ENCODE results near the gene FGF14.

The FGF14 gene

DNA sequence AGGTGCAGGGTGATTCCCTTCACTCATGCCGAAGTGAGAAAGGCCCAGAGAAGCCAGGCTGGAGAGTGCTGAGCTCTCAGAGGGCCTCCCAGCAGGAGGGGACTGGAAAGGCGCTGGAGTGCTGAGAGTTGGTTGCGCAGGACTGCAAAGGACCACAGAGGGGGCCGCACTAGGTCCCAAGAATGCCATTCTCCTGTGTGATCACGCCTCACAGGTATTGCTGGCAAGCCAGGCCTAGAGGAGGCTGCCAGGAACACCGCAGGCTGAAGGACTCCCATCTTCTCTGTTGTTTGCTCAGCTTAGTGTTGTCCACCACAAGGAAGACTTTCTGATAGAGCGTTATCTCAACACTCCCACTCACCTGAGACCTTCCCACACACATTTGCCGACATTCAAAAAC is 165.0 kb downstream of the FGF14 start:
- H3K27ac ChIP-seq, result no peak overlapping the region
- no peaks in the 10 kb centered on the region for H3K9me3 ChIP-seq
- H4K20me1 ChIP-seq, result no peaks in the 10 kb centered on the region
- no peaks in the 10 kb centered on the region for H3K4me1 ChIP-seq
- H3K4me3 ChIP-seq, result no peak overlapping the region
- no peaks in the 10 kb centered on the region for H3K36me3 ChIP-seq
- H3K9ac ChIP-seq, result no peak overlapping the region
- no peak for TF ChIP-seq Cebpa-rat (IDR thresholded peaks at IDR 0.05)
- no peak overlapping the region for H3K4me2 ChIP-seq
- H3K27me3 ChIP-seq, result no peaks in the 10 kb centered on the region

DNA sequence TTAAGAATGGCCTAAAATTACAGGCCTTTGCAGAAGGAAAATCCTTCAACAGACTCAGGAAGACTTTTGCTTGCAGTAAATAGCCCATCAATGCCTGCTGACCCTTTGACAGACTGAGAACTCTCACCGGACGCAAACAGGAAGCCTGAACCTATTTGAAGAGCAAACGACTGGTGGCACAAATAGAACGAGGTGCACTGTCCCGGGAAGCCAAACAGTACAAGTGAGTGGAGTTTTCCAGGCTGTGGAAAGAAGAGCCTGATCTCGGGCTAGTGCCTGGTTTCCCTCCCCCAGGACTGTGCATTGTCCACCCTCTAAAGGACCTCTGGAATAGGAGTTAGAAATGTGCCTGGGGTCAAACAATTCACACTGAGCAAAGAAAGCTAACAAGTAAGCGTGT is 165.5 kb downstream of the FGF14 start:
- H3K4me2 ChIP-seq, result no peak overlapping the region
- H3K9me3 ChIP-seq, result no peaks in the 10 kb centered on the region
- H3K36me3 ChIP-seq, result no peaks in the 10 kb centered on the region
- H3K4me3 ChIP-seq, result no peak overlapping the region
- H3K9ac ChIP-seq, result no peak overlapping the region
- H4K20me1 ChIP-seq, result no peaks in the 10 kb centered on the region
- no peak for TF ChIP-seq Cebpa-rat (IDR thresholded peaks at IDR 0.05)
- H3K4me1 ChIP-seq, result no peaks in the 10 kb centered on the region
- no peaks in the 10 kb centered on the region for H3K27me3 ChIP-seq
- H3K27ac ChIP-seq, result no peak overlapping the region

DNA sequence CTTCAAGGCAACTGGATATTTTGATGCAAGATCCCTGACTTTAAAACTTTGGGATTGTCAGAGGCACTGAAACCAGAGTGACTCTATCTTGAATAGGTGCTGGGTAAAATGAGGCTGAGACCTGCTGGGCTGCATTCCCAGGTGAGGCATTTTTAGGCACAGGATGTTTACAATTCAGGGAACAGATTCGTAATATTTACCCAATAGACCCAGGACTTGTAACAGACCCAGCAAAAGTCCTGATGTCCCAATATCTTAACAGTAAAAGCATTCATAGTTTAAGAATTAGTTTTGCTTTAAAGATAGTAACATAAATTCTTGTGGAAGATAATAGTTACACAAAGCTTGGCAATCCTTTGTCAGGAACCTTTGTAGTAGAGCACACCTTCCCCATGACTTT is 166.2 kb downstream of the FGF14 start:
- Histone ChIP-seq H3K9me3 (no peaks in the 10 kb centered on the region), H3K4me2 (no peak overlapping the region), H4K20me1 (no peaks in the 10 kb centered on the region), H3K4me1 (no peaks in the 10 kb centered on the region), H3K9ac (no peak overlapping the region), H3K27me3 (no peaks in the 10 kb centered on the region), H3K4me3 (no peak overlapping the region), H3K36me3 (no peaks in the 10 kb centered on the region), H3K27ac (no peak overlapping the region)
- no peak for TF ChIP-seq Cebpa-rat (IDR thresholded peaks at IDR 0.05)

DNA sequence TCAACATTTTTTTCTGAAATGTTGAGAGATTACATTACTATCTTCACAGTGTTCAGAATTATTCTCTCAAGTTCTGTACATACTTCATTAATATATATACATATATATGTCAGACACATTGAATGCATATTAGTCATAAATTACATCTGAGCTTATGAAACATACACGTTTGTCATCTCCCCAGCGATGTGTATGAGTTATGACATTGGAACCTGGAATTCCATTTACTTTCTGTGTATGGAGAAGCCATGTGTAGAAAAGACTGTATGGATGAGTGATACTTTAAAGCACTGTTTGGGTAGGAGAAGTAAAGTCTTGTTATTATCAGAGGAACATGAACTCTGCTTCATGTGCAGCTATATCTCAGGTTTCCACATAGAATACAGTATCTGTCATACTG is 167.2 kb downstream of the FGF14 start:
- no peak overlapping the region for H3K4me3 ChIP-seq
- no peaks in the 10 kb centered on the region for H3K9me3 ChIP-seq
- H3K4me1 ChIP-seq, result no peaks in the 10 kb centered on the region

DNA sequence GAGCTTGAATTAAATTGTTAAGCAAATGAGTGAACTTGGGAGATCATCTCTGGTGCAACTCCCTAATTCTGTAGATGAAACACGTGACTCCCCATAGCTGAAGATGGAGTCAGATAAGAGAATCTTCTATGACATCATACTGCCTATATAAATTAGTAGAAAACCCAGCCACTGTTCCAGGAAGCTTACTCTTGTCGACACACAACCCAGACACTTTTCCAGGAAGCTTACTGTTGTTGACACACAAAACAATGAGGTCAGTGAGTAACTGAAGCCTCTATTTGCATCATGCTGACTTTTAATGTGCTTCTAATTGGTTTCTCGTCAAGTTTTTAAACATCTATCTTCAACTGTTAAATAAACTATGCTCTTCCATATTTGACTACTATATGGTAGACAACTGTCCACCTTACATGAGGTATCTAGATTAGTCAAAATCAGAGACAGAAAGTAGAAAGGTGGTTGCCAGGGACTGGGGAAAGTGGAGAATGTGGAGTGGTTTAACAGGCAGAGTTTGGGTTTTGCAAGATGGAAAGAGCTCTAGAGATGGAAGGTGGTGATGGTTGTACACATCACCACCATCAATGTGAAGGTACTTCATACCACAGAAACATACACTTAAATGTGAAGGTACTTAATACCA is 168.2 kb downstream of the FGF14 start:
- Histone ChIP-seq H3K27me3 (no peaks in the 10 kb centered on the region), H4K20me1 (no peaks in the 10 kb centered on the region), H3K4me1 (no peaks in the 10 kb centered on the region), H3K27ac (no peak overlapping the region), H3K9ac (no peak overlapping the region), H3K4me2 (no peak overlapping the region), H3K4me3 (no peak overlapping the region), H3K36me3 (no peaks in the 10 kb centered on the region), H3K9me3 (no peaks in the 10 kb centered on the region)
- no peak for TF ChIP-seq Cebpa-rat (IDR thresholded peaks at IDR 0.05)

More for the DNA sequence above, 167.2 kb downstream of the FGF14 start:
- Histone ChIP-seq H3K9ac (no peak overlapping the region), H3K36me3 (no peaks in the 10 kb centered on the region), H3K27me3 (no peaks in the 10 kb centered on the region), H3K27ac (no peak overlapping the region), H3K4me2 (no peak overlapping the region), H4K20me1 (no peaks in the 10 kb centered on the region)
- no peak for TF ChIP-seq Cebpa-rat (IDR thresholded peaks at IDR 0.05)

DNA sequence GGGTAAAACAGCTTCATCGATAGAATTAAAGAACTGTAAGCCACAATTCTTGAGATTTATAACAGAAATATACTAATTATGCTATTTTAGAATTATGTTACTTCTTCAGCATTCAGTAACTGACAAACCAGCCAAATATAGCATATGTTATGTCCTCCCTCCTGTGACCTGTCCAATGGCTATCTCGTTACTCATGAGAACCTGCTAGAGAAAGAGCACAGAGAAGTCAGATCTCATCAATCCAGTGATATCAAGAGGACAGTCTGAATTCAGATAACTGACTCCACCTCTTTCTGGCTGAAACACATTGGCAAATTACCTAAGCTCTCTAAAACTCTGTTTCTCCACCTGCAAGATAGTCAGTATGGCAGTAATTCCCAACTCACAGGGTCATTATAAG is 170.4 kb downstream of the FGF14 start:
- no peaks in the 10 kb centered on the region for H3K4me1 ChIP-seq
- no peak for TF ChIP-seq Cebpa-rat (IDR thresholded peaks at IDR 0.05)
- H3K27me3 ChIP-seq, result no peaks in the 10 kb centered on the region
- no peak overlapping the region for H3K27ac ChIP-seq
- H3K9me3 ChIP-seq, result no peaks in the 10 kb centered on the region
- no peak overlapping the region for H3K9ac ChIP-seq
- H3K36me3 ChIP-seq, result no peaks in the 10 kb centered on the region
- no peak overlapping the region for H3K4me3 ChIP-seq
- H3K4me2 ChIP-seq, result no peak overlapping the region
- H4K20me1 ChIP-seq, result no peaks in the 10 kb centered on the region

DNA sequence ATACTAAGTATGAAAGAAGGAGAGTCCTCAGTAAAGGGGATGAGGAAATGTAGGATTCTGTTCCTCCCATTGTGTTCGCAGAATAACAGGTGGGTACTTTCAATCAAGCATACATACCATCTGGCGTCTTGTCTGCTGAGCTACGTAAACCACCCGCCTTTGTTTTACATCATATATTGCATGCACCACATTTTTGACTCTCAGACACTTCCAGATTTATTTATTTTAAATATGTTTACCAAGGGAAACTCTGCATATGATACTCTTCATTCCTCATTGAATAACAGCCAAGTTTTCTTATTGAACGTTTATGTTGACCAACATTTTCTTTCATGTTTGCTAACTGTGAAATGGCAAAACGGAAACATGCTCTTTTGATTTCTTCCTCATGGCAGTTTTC is 174.1 kb downstream of the FGF14 start:
- H3K4me1 ChIP-seq, result no peaks in the 10 kb centered on the region
- no peak for TF ChIP-seq Cebpa-rat (IDR thresholded peaks at IDR 0.05)
- H3K4me3 ChIP-seq, result no peak overlapping the region

DNA sequence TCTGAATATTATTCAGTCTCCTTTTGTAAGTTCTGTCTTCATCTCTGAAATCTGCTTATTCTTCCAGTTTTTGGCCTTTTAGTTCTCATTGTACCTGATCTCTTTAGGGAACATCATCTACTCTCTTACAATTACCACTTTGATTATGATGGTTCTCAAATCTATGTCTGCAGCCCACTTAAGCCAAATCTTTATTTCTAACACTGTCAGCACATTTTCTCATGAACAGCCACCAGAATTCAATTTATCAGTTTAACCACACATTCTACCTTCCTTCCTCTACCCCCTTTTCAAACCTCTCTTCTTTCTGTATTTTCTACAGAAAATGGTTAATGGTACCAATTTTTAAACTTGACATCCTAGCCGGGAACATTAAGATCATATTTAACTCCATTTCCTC is 175.3 kb downstream of the FGF14 start:
- no peaks in the 10 kb centered on the region for H3K4me1 ChIP-seq
- no peak overlapping the region for H3K4me3 ChIP-seq
- H4K20me1 ChIP-seq, result no peaks in the 10 kb centered on the region
- H3K9ac ChIP-seq, result no peak overlapping the region
- H3K4me2 ChIP-seq, result no peak overlapping the region
- no peaks in the 10 kb centered on the region for H3K36me3 ChIP-seq
- TF ChIP-seq Cebpa-rat (IDR thresholded peaks at IDR 0.05), result no peak
- no peaks in the 10 kb centered on the region for H3K27me3 ChIP-seq
- H3K27ac ChIP-seq, result no peak overlapping the region
- no peaks in the 10 kb centered on the region for H3K9me3 ChIP-seq

More for the DNA sequence above, 174.1 kb downstream of the FGF14 start:
- Histone ChIP-seq H3K27me3 (no peaks in the 10 kb centered on the region), H4K20me1 (no peaks in the 10 kb centered on the region), H3K9ac (no peak overlapping the region), H3K4me2 (no peak overlapping the region), H3K27ac (no peak overlapping the region), H3K9me3 (no peaks in the 10 kb centered on the region), H3K36me3 (no peaks in the 10 kb centered on the region)

DNA sequence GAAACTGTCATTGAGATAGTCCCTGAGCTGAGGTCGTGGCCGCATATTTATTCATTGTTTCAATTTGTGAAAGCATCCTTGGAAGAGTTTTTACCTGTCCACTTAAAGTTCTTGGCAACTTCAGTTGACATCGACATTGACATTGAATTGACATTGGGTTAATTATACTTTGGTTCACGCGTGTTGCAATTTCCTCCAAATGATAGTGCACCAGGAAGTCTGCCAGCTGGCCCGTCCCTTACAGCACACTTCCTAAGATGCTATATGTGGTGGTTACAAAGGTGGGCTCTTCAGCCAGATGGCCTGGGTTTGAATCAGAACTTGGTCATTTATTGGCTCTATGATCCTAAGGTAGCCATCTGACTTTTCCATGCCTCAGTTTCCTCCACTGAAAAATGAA is 176.0 kb downstream of the FGF14 start:
- Histone ChIP-seq H3K9me3 (no peaks in the 10 kb centered on the region), H3K27me3 (no peaks in the 10 kb centered on the region), H3K36me3 (no peaks in the 10 kb centered on the region), H3K4me2 (no peak overlapping the region), H3K4me3 (no peak overlapping the region), H4K20me1 (no peaks in the 10 kb centered on the region), H3K27ac (no peak overlapping the region), H3K9ac (no peak overlapping the region), H3K4me1 (no peaks in the 10 kb centered on the region)
- no peak for TF ChIP-seq Cebpa-rat (IDR thresholded peaks at IDR 0.05)

DNA sequence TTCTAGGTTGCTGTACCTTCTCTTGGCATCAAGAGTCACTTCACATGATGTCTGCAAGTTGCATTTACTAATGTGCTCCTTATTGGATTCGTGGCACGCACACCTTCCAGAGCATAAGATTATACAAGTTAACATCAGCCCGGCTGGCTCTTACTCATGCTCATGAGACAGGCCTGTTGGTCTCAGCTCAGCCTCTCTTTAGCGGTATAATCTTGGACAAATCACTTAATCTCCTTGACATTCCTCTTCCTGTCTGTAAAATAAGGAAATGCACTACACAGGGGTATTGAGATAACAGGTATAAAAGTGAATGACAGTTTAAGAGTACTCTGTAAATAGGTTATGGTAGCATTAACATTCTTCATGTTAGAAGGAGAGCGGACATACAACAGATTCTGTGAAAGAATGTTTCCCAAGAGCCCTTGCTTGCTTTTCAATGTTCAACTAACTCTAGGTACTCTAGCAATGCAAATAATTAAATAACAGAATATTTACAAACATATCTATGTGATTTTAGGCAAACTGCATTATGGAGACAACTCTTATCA is 181.1 kb downstream of the FGF14 start:
- Histone ChIP-seq H3K36me3 (no peaks in the 10 kb centered on the region), H3K4me2 (no peak overlapping the region), H3K4me3 (no peak overlapping the region), H3K9ac (no peak overlapping the region), H3K4me1 (no peaks in the 10 kb centered on the region), H3K27ac (no peak overlapping the region), H4K20me1 (no peaks in the 10 kb centered on the region), H3K27me3 (no peaks in the 10 kb centered on the region), H3K9me3 (no peaks in the 10 kb centered on the region)
- no peak for TF ChIP-seq Cebpa-rat (IDR thresholded peaks at IDR 0.05)

DNA sequence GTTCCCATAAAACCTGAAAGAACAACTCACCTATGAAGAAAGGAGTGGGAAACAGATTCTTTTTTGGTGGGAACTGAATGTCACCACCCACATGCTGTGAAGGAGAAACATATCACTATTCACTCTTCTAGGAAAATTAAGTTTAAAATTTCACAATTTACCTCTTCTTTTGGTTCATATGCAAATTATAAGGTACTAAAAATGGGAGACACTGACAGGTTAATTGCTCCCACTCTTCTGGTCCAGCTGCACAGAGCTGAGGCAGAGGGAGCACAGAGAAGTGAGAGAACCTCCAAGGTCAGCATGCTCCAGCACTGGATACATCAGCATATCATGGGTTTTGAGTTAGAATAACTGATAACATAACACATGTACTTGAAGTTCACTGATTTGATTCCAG is 186.9 kb downstream of the FGF14 start:
- H3K4me3 ChIP-seq, result no peak overlapping the region
- no peaks in the 10 kb centered on the region for H3K36me3 ChIP-seq
- no peak for TF ChIP-seq Cebpa-rat (IDR thresholded peaks at IDR 0.05)
- no peak overlapping the region for H3K27ac ChIP-seq
- no peaks in the 10 kb centered on the region for H3K9me3 ChIP-seq
- no peaks in the 10 kb centered on the region for H3K27me3 ChIP-seq
- no peaks in the 10 kb centered on the region for H4K20me1 ChIP-seq
- H3K4me1 ChIP-seq, result no peaks in the 10 kb centered on the region
- H3K4me2 ChIP-seq, result no peak overlapping the region
- no peak overlapping the region for H3K9ac ChIP-seq

All from BLaER1 (cell line).